Esophagus squamous epithelium (tissue), 4 donors: ENCODE measurements around the gene SCG5.

Experiments
- POLR2A ChIP-seq, 4 donors: fragments of 450-650 bp; IDR thresholded peaks; one replicate each; pipeline ENCODE4 v1.6.1; 2017; ENCODE audit warnings: antibody characterized with exemption in 4 of 4, mild to moderate bottlenecking in 4 of 4, moderate library complexity in 3 of 4
- TF ChIP-seq, protein P1 (sequence below), 6 experiments: fragments of 450-650 bp in 4 of 6; fragments of 200-600 bp in 2 of 6; sonication (generic) in 2 of 6; IDR thresholded peaks; one replicate each; pipeline ENCODE4 v1.5.1; 2016 to 2019; ENCODE audit warnings: antibody characterized with exemption in 6 of 6, mild to moderate bottlenecking in 4 of 6, moderate library complexity in 4 of 6

DNA sequence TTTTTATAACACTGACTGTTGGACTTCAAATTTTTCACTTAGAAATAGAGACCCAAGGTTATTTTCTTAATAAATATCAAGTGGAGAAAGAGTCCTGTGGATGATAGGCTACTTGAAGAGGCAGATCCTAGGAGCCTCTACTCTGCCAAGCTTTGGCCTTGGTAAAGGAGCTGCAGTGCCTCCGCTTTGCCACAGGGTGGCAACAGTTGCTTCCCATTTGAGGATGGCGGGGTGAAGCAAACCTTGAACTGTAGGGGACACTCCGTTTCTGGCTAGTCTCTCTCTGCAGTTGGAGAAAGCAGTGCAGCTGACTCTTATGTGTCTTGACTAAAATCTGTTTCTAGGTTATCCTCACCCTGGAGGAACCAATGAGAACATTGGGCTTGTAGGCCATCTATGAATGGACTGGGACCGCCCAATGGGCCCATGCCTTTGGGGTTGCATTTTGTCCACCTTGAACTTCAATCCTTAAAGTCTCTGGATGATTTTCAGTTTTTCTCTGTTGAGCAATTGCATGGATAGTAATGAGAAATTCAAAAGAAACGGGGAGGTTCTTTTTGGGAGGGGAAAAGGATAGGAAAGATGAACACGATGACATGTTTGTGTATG is 9.8 kb downstream of the SCG5 start:
- TF ChIP-seq, protein P1, sequence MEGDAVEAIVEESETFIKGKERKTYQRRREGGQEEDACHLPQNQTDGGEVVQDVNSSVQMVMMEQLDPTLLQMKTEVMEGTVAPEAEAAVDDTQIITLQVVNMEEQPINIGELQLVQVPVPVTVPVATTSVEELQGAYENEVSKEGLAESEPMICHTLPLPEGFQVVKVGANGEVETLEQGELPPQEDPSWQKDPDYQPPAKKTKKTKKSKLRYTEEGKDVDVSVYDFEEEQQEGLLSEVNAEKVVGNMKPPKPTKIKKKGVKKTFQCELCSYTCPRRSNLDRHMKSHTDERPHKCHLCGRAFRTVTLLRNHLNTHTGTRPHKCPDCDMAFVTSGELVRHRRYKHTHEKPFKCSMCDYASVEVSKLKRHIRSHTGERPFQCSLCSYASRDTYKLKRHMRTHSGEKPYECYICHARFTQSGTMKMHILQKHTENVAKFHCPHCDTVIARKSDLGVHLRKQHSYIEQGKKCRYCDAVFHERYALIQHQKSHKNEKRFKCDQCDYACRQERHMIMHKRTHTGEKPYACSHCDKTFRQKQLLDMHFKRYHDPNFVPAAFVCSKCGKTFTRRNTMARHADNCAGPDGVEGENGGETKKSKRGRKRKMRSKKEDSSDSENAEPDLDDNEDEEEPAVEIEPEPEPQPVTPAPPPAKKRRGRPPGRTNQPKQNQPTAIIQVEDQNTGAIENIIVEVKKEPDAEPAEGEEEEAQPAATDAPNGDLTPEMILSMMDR (IDR thresholded peaks at IDR 0.05): peak; percentile 47 to 92 (median 85)
- TF ChIP-seq POLR2A (IDR thresholded peaks at IDR 0.05): no peak
